ENCODE data around the gene MPP3.
A peak's percentile ranks its signal among the peaks of the same experiment; 100 is the strongest.

Gene MPP3

GRCh38 chr17:43753493-43754129, 79.3 kb downstream of the MPP3 start:
- Histone ChIP-seq H3K9me3 (ENCODE audit: control insufficient read depth, insufficient read depth, low read depth, low read length) (no peaks in the 10 kb centered on the region), H3K27ac (ENCODE audit: extremely low read depth, low read depth, low read length) (no peak overlapping the region), H3K4me3 (ENCODE audit: low read depth, low read length) (no peak overlapping the region), H3K36me3 (ENCODE audit: control insufficient read depth in 2 of 2, insufficient read depth in 1 of 2, low read length in 2 of 2) (no peaks in the 10 kb centered on the region), H3K4me1 (ENCODE audit: control insufficient read depth, insufficient read depth, low read length) (peaks cover 3% of the 10 kb centered on the region; the same call in 1 of the 2 replicates)
- peak; percentile 78 for TF ChIP-seq ATF2 (tag by site-specific recombination; IDR thresholded peaks at IDR 0.05; ENCODE audit: low read depth)
- TF ChIP-seq ZNF629 (tag by site-specific recombination; IDR thresholded peaks at IDR 0.05), result peak; percentile 68
- TF ChIP-seq ZNF639 (tag by site-specific recombination; IDR thresholded peaks at IDR 0.05), result no peak
- no peak for TF ChIP-seq ZNF157 (tag by site-specific recombination; IDR thresholded peaks at IDR 0.05)
- no peak for TF ChIP-seq ZNF560 (tag by site-specific recombination; IDR thresholded peaks at IDR 0.05; ENCODE audit: borderline replicate concordance)
- TF ChIP-seq ZNF548 (tag by site-specific recombination; IDR thresholded peaks at IDR 0.05), result no peak
- TF ChIP-seq ZNF596 (tag by site-specific recombination; IDR thresholded peaks at IDR 0.05), result no peak
- TF ChIP-seq ZNF2 (tag by site-specific recombination; IDR thresholded peaks at IDR 0.05), result no peak
- no peak for TF ChIP-seq ZNF366 (tag by site-specific recombination; conservative IDR thresholded peaks at IDR 0.05)
- no peak for TF ChIP-seq SCRT2 (tag by site-specific recombination; IDR thresholded peaks at IDR 0.05)
- no peak for TF ChIP-seq ZNF202 (tag by site-specific recombination; IDR thresholded peaks at IDR 0.05; ENCODE audit: borderline replicate concordance)
- TF ChIP-seq SCRT1 (tag by site-specific recombination; IDR thresholded peaks at IDR 0.05; ENCODE audit: borderline replicate concordance), result no peak
- no peak for TF ChIP-seq ZSCAN5A (tag by site-specific recombination; IDR thresholded peaks at IDR 0.05)
- TF ChIP-seq ZBTB21 (tag by site-specific recombination; IDR thresholded peaks at IDR 0.05), result no peak
- TF ChIP-seq ZNF585B (tag by site-specific recombination; IDR thresholded peaks at IDR 0.05), result no peak
- no peak for TF ChIP-seq ZNF571 (tag by site-specific recombination; IDR thresholded peaks at IDR 0.05)
- 0 out of 2 replicates have a peak, but pooled peaks have one; percentile 13 for TF ChIP-seq SP7 (tag by site-specific recombination; IDR thresholded peaks at IDR 0.05)
- no peak for TF ChIP-seq ZBTB6 (tag by site-specific recombination; IDR thresholded peaks at IDR 0.05)
- CTCF ChIA-PET, result interaction anchor here (0.5 to 4.7 kb wide), 10 partner anchors 7 to 469 kb away, joined by 3 to 37 read pairs (median 4); partner anchors contain the start of gene SOST
- POLR2A ChIA-PET, result interaction anchor here (0.5 kb wide), 1 partner anchor 555 kb away, joined by 4 read pairs; the partner anchor contains the start of gene RUNDC3A
